SK-N-SH (cell line): ENCODE results near the gene IQCF2. TPM values are rescaled to one million over a fixed set of nuclear protein-coding genes. Genes with fewer than 3 reads are reported as not detected.

Source experiments
- CTCF ChIA-PET: fragments of 300-600, 350-600 bp; formaldehyde crosslinking; extraction: SDS; loops from one replicate; lab custom pipeline; 2021; lab: Yijun Ruan, JAX
- POLR2A ChIA-PET: fragments of 350-600 bp; sonication (Branson Sonifier 250); formaldehyde crosslinking; extraction: SDS; loops from one replicate; lab custom pipeline; 2020; ENCODE audit warnings: antibody characterized with exemption, inconsistent platforms; lab: Yijun Ruan, JAX
- DNase-seq: peaks from one replicate; pipeline ENCODE4 v3.0.0; 2012
- H2AFZ ChIP-seq: fragments of 200-600 bp; sonication (generic); 2 replicates; pipeline ENCODE4 v1.8.1; 2016; ENCODE audit warnings: antibody characterized with exemption, mild to moderate bottlenecking, low read depth
- H3F3A ChIP-seq: fragments of 200-600 bp; sonication (generic); replicated peaks from 2 replicates; pipeline ENCODE3; 2016; ENCODE audit warnings: antibody characterized with exemption, mild to moderate bottlenecking; ENCODE audit not compliant: insufficient read depth
- H3K27ac ChIP-seq, 2 experiments: fragments of 200-500 bp in 1 of 2; fragments of 200-600 bp in 1 of 2; sonication (Bioruptor generic) in 1 of 2; sonication (generic), shearing (Covaris generic) in 1 of 2; 2 replicates each; pipeline versions ENCODE4 v1.5.1 to v1.6.1; 2014 to 2016; ENCODE audit warnings: low read depth in 2 of 2, inconsistent platforms in 1 of 2, low read length in 1 of 2, mild to moderate bottlenecking in 1 of 2, mixed read lengths in 1 of 2
- H3K27me3 ChIP-seq: fragments of 200-600 bp; sonication (generic), shearing (Covaris generic); 2 replicates; pipeline ENCODE4 v1.6.1; 2016; ENCODE audit warnings: mixed run types; ENCODE audit not compliant: insufficient read depth
- H3K36me3 ChIP-seq, 2 experiments: fragments of 200-500 bp in 1 of 2; fragments of 200-600 bp in 1 of 2; sonication (Bioruptor generic) in 1 of 2; sonication (generic) in 1 of 2; replicated peaks in 1 of 2; 2 replicates each; pipeline versions ENCODE3 to v1.5.1; 2014 to 2016; ENCODE audit warnings: low read length in 1 of 2, mild to moderate bottlenecking in 1 of 2; ENCODE audit not compliant: insufficient read depth in 2 of 2, control insufficient read depth in 1 of 2
- H3K4me1 ChIP-seq, 2 experiments: fragments of 200-500 bp in 1 of 2; fragments of 200-600 bp in 1 of 2; sonication (Bioruptor generic) in 1 of 2; sonication (generic), shearing (Covaris generic) in 1 of 2; 2 replicates each; pipeline versions ENCODE4 v1.5.1 to v1.6.1; 2014 to 2016; ENCODE audit warnings: low read depth in 1 of 2, low read length in 1 of 2, mixed run types in 1 of 2; ENCODE audit not compliant: insufficient read depth in 2 of 2, control insufficient read depth in 1 of 2
- H3K4me2 ChIP-seq: fragments of 200-600 bp; sonication (generic), shearing (Covaris generic); 2 replicates; pipeline ENCODE4 v1.6.1; 2017; ENCODE audit warnings: mixed run types
- H3K4me3 ChIP-seq, 2 experiments: fragments of 200-500 bp in 1 of 2; fragments of 200-600 bp in 1 of 2; sonication (Bioruptor generic) in 1 of 2; sonication (generic), shearing (Covaris generic) in 1 of 2; 2 replicates each; pipeline versions ENCODE4 v1.5.1 to v1.8.1; 2014 to 2016; ENCODE audit warnings: low read depth in 2 of 2, inconsistent platforms in 1 of 2, low read length in 1 of 2, mild to moderate bottlenecking in 1 of 2, mixed read lengths in 1 of 2, moderate library complexity in 1 of 2
- H3K79me2 ChIP-seq: fragments of 200-600 bp; sonication (generic); 2 replicates; pipeline ENCODE4 v1.8.1; 2017; ENCODE audit warnings: mild to moderate bottlenecking; ENCODE audit not compliant: insufficient read depth
- H3K9ac ChIP-seq: fragments of 200-600 bp; sonication (generic); 2 replicates; pipeline ENCODE4 v1.6.1; 2017; ENCODE audit warnings: mixed run types
- H3K9me2 ChIP-seq: fragments of 200-600 bp; sonication (generic); 2 replicates; pipeline ENCODE4 v1.6.1; 2017; ENCODE audit warnings: mixed run types
- H3K9me3 ChIP-seq: fragments of 200-600 bp; sonication (generic); 2 replicates; pipeline ENCODE4 v1.6.1; 2017; ENCODE audit warnings: mixed run types, mild to moderate bottlenecking, moderate library complexity
- H4K20me1 ChIP-seq: fragments of 200-600 bp; sonication (generic); 2 replicates; pipeline ENCODE4 v1.6.1; 2017; ENCODE audit warnings: mild to moderate bottlenecking, mixed run types; ENCODE audit not compliant: insufficient read depth
- CTCF ChIP-seq: fragments of 200-600 bp; sonication (generic); IDR thresholded peaks from 2 replicates; pipeline ENCODE4 v1.6.1; 2017; ENCODE audit warnings: antibody characterized with exemption, mild to moderate bottlenecking, moderate library complexity
- FOSL2 ChIP-seq: IDR thresholded peaks from 2 replicates; pipeline ENCODE4 v1.4.0; 2012; ENCODE audit warnings: low read depth, mild to moderate bottlenecking, moderate library complexity, borderline replicate concordance
- GATA2 ChIP-seq: sonication (generic); formaldehyde crosslinking; IDR thresholded peaks from 2 replicates; pipeline ENCODE4 v1.5.0; 2020; ENCODE audit warnings: mild to moderate bottlenecking, missing genetic modification reagents
- IRF3 ChIP-seq: fragments of 150-350 bp; IDR thresholded peaks from 2 replicates; pipeline ENCODE4 v1.6.1; 2016; ENCODE audit warnings: mild to moderate bottlenecking, low read depth, low read length
- MEF2A ChIP-seq: IDR thresholded peaks from 2 replicates; pipeline ENCODE4 v1.4.0; 2012; ENCODE audit warnings: low read depth, borderline replicate concordance
- REST ChIP-seq: IDR thresholded peaks from 2 replicates; pipeline ENCODE4 v1.6.1; 2012; ENCODE audit warnings: mild to moderate bottlenecking, low read depth, low read length, moderate library complexity
- RFX5 ChIP-seq: IDR thresholded peaks from 2 replicates; pipeline ENCODE4 v1.6.1; 2012; ENCODE audit warnings: mild to moderate bottlenecking, improper control_type of control experiment, low read length
- SMC3 ChIP-seq: IDR thresholded peaks from 2 replicates; pipeline ENCODE4 v1.6.1; 2012; ENCODE audit warnings: low read depth, low read length, improper control_type of control experiment
- TCF12 ChIP-seq: IDR thresholded peaks from 2 replicates; pipeline ENCODE4 v1.4.0; 2012
- WGBS: methylation state at CpG from one replicate; pipeline ENCODE4 v1.1.6; 2017; ENCODE audit warnings: low lambda C conversion rate; 5-methylcytosine and 5-hydroxymethylcytosine counted together
- polyA plus RNA-seq, 3 experiments: library from polyadenylated mRNA; depleted of rRNA; stranded (reverse); fragments of >200 nt; gene quantifications; 2 replicates each; pipeline ENCODE4 v1.2.3, GENCODE V29; 2012

Gene IQCF2
- polyA plus RNA-seq, 1 of the 3 experiments (the other 2 are of a cell fraction) = not detected

GRCh38 chr3:51891242-51892039, 30.0 kb downstream of the IQCF2 start:
- H3K9me2 ChIP-seq = no peaks in the 10 kb centered on the region
- no peak for DNase-seq
- H3K27me3 ChIP-seq = no peaks in the 10 kb centered on the region
- H3K9ac ChIP-seq = no peak overlapping the region
- no peaks in the 10 kb centered on the region for H4K20me1 ChIP-seq
- 49% methylated on average over 5 of the region's 7 CpGs for WGBS
- no peak overlapping the region for H3K27ac ChIP-seq
- no peaks in the 10 kb centered on the region for H3K9me3 ChIP-seq
- no peaks in the 10 kb centered on the region for H3F3A ChIP-seq
- no peaks in the 10 kb centered on the region for H3K79me2 ChIP-seq
- ChIA-PET CTCF (interaction anchor here (0.9 to 1.4 kb wide), 2 partner anchors 92 to 110 kb away, joined by 3 read pairs; no protein-coding TSS in a partner anchor), POLR2A (no interaction called here)
- H2AFZ ChIP-seq = no peak overlapping the region
- no peak overlapping the region for H3K4me2 ChIP-seq
- H3K4me3 ChIP-seq = no peak overlapping the region
- TF ChIP-seq IRF3 (no peak), RFX5 (no peak), GATA2 (no peak), CTCF (no peak), REST (no peak), SMC3 (no peak), MEF2A (no peak), FOSL2 (no peak), TCF12 (no peak)
- H3K36me3 ChIP-seq = no peaks in the 10 kb centered on the region
- H3K4me1 ChIP-seq = no peaks in the 10 kb centered on the region
